Ishikawa (cell line): ENCODE measurements around the gene CLIP4.

Experiments used
- CEBPB ChIP-seq: IDR thresholded peaks from 2 replicates; pipeline ENCODE4 v1.6.1; 2012
- CREB1 ChIP-seq: IDR thresholded peaks from 2 replicates; pipeline ENCODE4 v1.6.1; 2012; ENCODE audit warnings: low read depth
- EGR1 ChIP-seq: IDR thresholded peaks from 2 replicates; pipeline ENCODE4 v1.6.1; 2012
- EP300 ChIP-seq: IDR thresholded peaks from 2 replicates; pipeline ENCODE4 v1.6.1; 2012; ENCODE audit warnings: borderline replicate concordance
- FOXM1 ChIP-seq: IDR thresholded peaks from 2 replicates; pipeline ENCODE4 v1.6.1; 2012; ENCODE audit warnings: low read depth, borderline replicate concordance
- NFIC ChIP-seq: IDR thresholded peaks from 2 replicates; pipeline ENCODE4 v1.6.1; 2012
- RAD21 ChIP-seq: IDR thresholded peaks from 2 replicates; pipeline ENCODE4 v1.6.1; 2012; ENCODE audit warnings: low read depth
- REST ChIP-seq: IDR thresholded peaks from 2 replicates; pipeline ENCODE4 v1.6.1; 2012; ENCODE audit warnings: low read depth, mild to moderate bottlenecking
- TAF1 ChIP-seq: IDR thresholded peaks from 2 replicates; pipeline ENCODE4 v1.6.1; 2012; ENCODE audit warnings: low read depth, mild to moderate bottlenecking
- TCF12 ChIP-seq: IDR thresholded peaks from 2 replicates; pipeline ENCODE4 v1.6.1; 2012; ENCODE audit warnings: low read depth
- TEAD4 ChIP-seq: IDR thresholded peaks from 2 replicates; pipeline ENCODE4 v1.6.1; 2012
- USF1 ChIP-seq: IDR thresholded peaks from 2 replicates; pipeline ENCODE4 v1.6.1; 2012
- YY1 ChIP-seq: IDR thresholded peaks from 2 replicates; pipeline ENCODE4 v1.6.1; 2012; ENCODE audit warnings: low read depth
- ZBTB7A ChIP-seq: IDR thresholded peaks from 2 replicates; pipeline ENCODE4 v1.6.1; 2012; ENCODE audit warnings: low read depth
- TF ChIP-seq, protein P1 (sequence below): IDR thresholded peaks from 2 replicates; pipeline ENCODE4 v1.6.1; 2012

The CLIP4 gene

GRCh38 chr2:29215073-29215472 lies 99.9 kb downstream of the CLIP4 start:
- TF ChIP-seq CEBPB (no peak), NFIC (no peak), YY1 (no peak)

DNA sequence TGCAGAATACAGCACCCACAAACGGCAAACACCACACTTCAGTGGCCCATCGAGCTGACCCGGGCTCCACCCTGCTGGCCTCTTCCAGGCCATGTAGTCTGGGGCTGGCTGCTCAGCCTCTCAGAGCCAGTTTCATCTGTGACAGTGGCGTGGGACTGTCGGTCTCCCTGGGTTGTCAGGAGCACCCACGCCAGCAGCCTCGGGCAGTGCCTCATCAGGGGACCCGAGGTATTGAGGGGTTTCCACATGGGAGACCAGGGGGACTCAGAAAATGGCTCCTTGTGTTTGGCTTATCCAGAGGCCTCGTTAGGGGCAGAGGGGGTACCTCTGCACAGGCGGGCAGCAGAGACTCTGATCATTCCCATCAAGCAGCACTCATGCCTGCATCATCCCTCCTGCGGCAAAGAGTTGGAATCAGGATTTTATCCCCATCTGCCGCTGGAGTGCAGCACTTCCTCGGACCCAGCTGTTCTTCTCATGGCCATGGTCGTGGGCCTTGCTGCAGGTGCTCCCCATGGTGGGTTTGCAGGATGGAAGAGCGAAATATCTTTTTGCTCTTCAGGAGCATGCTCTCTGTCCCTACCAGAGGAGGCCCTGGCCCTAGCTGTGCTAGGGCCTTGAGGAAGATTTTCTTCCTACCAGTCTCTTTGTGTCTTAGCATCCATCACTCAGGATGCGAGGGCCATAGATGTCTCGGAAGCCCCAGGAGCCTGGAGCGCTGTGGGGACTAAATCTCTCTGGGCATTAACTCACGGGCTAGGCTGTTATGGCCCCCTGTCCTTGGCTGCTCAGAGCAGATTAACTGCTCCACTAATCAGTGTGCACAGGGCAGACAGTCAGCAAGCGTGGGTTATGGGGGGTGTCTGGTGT lies 100.8 kb downstream of the CLIP4 start:
- TF ChIP-seq REST (no peak), YY1 (no peak), RAD21 (no peak), ZBTB7A (no peak), USF1 (no peak), TCF12 (no peak), NFIC (no peak), CEBPB (no peak), TEAD4 (no peak), TAF1 (no peak), EGR1 (no peak)
- TF ChIP-seq, protein P1, sequence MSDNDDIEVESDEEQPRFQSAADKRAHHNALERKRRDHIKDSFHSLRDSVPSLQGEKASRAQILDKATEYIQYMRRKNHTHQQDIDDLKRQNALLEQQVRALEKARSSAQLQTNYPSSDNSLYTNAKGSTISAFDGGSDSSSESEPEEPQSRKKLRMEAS, result no peak

DNA sequence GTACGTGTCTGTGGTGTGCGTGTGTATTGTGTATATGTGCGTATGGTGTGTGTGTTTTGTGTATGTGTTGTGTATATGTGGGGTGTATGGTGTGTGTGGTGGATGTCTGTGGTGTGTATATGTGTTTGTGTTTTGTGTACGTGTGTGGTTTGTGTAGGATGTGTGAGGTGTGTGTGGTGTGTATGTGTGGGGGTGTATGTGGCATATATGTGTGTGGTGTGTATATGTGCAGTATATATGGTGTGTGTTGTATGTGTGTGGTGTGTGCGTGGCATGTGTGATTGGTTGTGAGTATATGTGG lies 101.3 kb downstream of the CLIP4 start:
- TF ChIP-seq RAD21 (no peak), YY1 (no peak), FOXM1 (no peak), NFIC (no peak), EP300 (no peak)

- TF ChIP-seq TCF12, result no peak
- TF ChIP-seq CREB1, result no peak
- no peak for TF ChIP-seq TEAD4
- TF ChIP-seq, protein P1, result no peak
- no peak for TF ChIP-seq REST
- no peak for TF ChIP-seq NFIC
Measured at GRCh38 chr2:29218071-29218470, 102.9 kb downstream of the CLIP4 start.

DNA sequence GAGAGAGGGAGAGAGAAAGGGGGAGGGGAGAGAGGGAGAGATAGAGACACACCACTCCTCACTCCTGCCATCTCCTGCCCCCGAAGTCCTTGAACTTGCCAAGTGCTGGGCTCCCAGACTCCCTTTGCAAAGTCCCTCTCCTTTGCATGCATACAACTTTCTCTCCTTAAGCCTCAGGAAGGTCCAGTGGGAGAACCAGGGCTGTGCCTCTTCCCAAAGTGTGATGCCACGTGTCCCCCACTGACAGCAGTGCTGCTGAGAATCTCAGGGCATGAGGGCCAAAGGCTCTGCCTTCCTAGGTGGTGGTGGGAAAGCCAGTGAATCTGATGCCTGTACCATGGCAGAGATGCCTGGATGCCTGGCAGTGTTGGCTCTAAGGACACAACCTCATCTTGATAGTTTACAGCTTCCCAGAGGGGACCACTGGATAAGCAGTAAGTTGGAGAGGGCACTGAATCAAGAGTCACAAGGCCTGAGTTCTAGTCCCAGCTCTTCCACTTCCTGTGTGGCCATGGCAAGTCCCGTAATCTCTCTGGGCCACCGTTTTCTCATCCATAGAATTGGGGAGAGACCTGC lies 103.4 kb downstream of the CLIP4 start:
- TF ChIP-seq REST, result no peak
- no peak for TF ChIP-seq EP300
- TF ChIP-seq, protein P1, result no peak
- TF ChIP-seq YY1, result no peak
- no peak for TF ChIP-seq CEBPB
- no peak for TF ChIP-seq EGR1
- TF ChIP-seq TEAD4, result no peak
- no peak for TF ChIP-seq RAD21
- no peak for TF ChIP-seq TAF1
- no peak for TF ChIP-seq TCF12
- TF ChIP-seq USF1, result no peak
- no peak for TF ChIP-seq ZBTB7A
- TF ChIP-seq FOXM1, result no peak
- no peak for TF ChIP-seq NFIC
- no peak for TF ChIP-seq CREB1
